Measurements from ENCODE around the gene NEK6.

DNA sequence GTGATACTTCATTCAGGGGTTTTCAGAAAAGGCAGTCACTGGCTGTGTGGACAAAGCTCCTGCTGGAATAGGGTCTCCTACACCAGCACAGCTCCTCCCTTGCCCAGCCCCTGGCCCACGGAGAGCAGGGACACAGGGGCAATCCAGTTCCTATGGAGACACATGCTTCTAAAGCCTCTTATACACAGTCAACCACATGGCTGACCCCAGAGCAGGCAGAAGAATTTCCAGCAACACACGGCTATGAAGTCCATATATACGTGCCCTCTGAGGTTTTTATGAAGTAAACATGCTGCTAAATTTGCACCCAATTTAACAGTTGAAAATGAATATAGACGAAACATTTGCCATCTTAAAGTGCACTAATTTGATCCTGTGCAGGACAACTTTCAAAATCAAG, 138.1 kb downstream of the NEK6 start:
- TF ChIP-seq CTCF (IDR thresholded peaks at IDR 0.05) (no peak), ZFX (IDR thresholded peaks at IDR 0.05; ENCODE audit: borderline replicate concordance) (no peak)

All from 22Rv1 (cell line).